Thymus (tissue), 11 donors: ENCODE results near the gene KMT5B. TPM values are rescaled to one million over a fixed set of nuclear protein-coding genes. Genes with fewer than 3 reads are reported as not detected.
A peak's percentile ranks its signal among the peaks of the same experiment; 100 is the strongest.

Experiments used
- DNase-seq, 9 donors: peaks; one replicate each; pipeline ENCODE4 v3.0.0-alpha.2; 2013; ENCODE audit warnings: low spot score in 9 of 9, low read depth in 6 of 9, missing footprints in 1 of 9
- H3K27ac ChIP-seq, 2 donors: one replicate each; pipeline ENCODE4 v1.5.1; 2013; ENCODE audit warnings: control low read depth in 1 of 2, low read depth in 1 of 2, low read length in 1 of 2, mild to moderate bottlenecking in 1 of 2, moderate library complexity in 1 of 2
- H3K27me3 ChIP-seq, 2 donors: one replicate each; pipeline ENCODE4 v1.5.1; 2013; ENCODE audit warnings: low read length in 1 of 2; ENCODE audit not compliant: control insufficient read depth in 2 of 2, insufficient read depth in 1 of 2
- H3K36me3 ChIP-seq, 2 donors: one replicate each; pipeline ENCODE4 v1.5.1; 2013; ENCODE audit warnings: low read length in 1 of 2, mild to moderate bottlenecking in 1 of 2, moderate library complexity in 1 of 2; ENCODE audit not compliant: control insufficient read depth in 2 of 2, insufficient read depth in 2 of 2
- H3K4me1 ChIP-seq, 2 donors: one replicate each; pipeline ENCODE4 v1.5.1; 2013; ENCODE audit warnings: low read length in 2 of 2; ENCODE audit not compliant: control insufficient read depth in 2 of 2, insufficient read depth in 2 of 2
- H3K4me3 ChIP-seq, 2 donors: one replicate each; pipeline ENCODE4 v1.5.1; 2013; ENCODE audit warnings: low read length in 2 of 2, control low read depth in 1 of 2, mild to moderate bottlenecking in 1 of 2
- H3K9me3 ChIP-seq, 2 donors: one replicate each; pipeline ENCODE4 v1.5.1; 2013; ENCODE audit warnings: low read length in 1 of 2, mild to moderate bottlenecking in 1 of 2; ENCODE audit not compliant: control insufficient read depth in 2 of 2, insufficient read depth in 1 of 2
- WGBS: extraction: QIAGEN DNeasy Blood & Tissue Kit; methylation state at CpG from one replicate; pipeline ENCODE4 v1.1.7; 2013; 5-methylcytosine and 5-hydroxymethylcytosine counted together
- polyA plus RNA-seq: library from polyadenylated mRNA; stranded (reverse); fragments of 200-250 nt; gene quantifications from one replicate; pipeline ENCODE4 v1.2.3, GENCODE V29; 2013
- total RNA-seq: library from RNA; stranded (reverse); fragments of 120-200 nt; gene quantifications from one replicate; pipeline ENCODE4 v1.2.4, GENCODE V29; 2013
- donor health status: healthy.

The KMT5B gene
- total and polyA plus RNA-seq, 2 donors, result 32.7 to 33.1 TPM

DNA sequence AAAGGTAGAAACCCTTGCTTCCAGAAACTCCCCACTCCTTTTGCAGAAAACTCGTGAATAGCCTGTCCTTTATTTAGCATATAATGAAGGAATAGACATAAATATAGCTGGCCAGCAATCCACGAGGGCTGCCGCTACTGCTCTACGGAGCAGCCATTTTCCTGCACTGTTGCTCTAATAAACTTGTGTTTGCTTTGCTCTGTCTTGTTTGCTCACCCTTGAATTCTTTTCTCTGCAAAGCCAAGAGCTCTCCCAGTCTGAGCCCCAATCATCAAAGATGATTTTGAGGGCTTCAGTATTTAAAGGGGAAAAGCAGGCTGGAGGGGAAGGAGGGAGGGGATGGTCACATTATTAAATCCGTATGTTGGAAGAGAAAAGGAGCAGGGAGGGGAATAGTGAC is 75.3 kb downstream of the KMT5B start:
- Histone ChIP-seq H3K9me3 (peaks cover 0 to 17% of the 10 kb centered on the region in 2 donors), H3K27ac (no peak overlapping the region), H3K36me3 (no peaks in the 10 kb centered on the region), H3K4me1 (peaks cover 21 to 22% of the 10 kb centered on the region in 2 donors), H3K4me3 (no peak overlapping the region), H3K27me3 (no peaks in the 10 kb centered on the region)
- 93% methylated on average over 5 of the region's 5 CpGs for WGBS
- no peak for DNase-seq

DNA sequence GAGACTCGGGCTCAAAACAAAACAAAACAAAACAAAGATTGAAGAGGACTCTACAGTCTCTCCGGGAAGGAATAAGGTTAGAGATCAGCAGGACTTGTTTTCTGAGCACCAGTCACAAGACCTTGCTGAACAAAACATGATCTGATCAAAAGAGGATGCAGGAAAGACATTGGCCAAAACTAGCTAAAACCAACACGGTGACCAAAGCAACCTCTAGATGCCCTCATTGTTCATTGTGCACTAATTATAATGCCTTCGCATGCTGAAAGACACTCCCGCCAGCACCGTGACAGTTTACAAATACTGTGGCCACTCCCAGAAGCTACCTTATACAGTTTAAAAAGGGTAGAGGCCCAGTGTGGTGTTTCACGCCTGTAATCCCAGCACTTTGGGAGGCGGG is 76.2 kb downstream of the KMT5B start:
- peaks cover 12 to 13% of the 10 kb centered on the region in 2 donors for H3K4me1 ChIP-seq
- no peaks in the 10 kb centered on the region for H3K27me3 ChIP-seq
- H3K4me3 ChIP-seq, result no peak overlapping the region
- no peak for DNase-seq
- H3K9me3 ChIP-seq, result peaks cover 0 to 25% of the 10 kb centered on the region in 2 donors
- no peak overlapping the region for H3K27ac ChIP-seq
- 95% methylated on average over 8 of the region's 8 CpGs for WGBS
- H3K36me3 ChIP-seq, result no peaks in the 10 kb centered on the region

DNA sequence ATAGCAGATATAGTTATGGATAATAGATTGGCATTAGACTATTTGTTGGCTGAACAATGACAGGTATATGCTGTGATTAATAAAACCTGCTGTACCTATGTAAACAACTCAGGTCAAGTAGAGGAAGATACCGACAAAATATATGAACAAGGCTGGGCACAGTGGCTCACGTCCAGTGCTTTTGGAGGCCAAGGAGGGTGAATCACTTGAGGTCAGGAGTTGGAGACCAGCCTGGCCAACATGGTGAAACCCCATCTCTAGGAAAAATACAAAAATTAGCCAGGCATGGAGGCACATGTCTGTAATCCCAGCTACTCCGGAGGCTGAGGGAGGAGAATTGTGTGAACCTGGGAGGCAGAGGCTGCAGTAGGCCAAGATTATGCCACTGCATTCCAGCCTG is 77.9 kb downstream of the KMT5B start:
- no peaks in the 10 kb centered on the region for H3K27me3 ChIP-seq
- no peak overlapping the region for H3K4me3 ChIP-seq
- no peak overlapping the region for H3K27ac ChIP-seq
- H3K36me3 ChIP-seq, result no peaks in the 10 kb centered on the region
- H3K4me1 ChIP-seq, result no peaks in the 10 kb centered on the region
- WGBS, result 65% methylated on average over 3 of the region's 3 CpGs
- no peak for DNase-seq
- H3K9me3 ChIP-seq, result peaks cover 0 to 27% of the 10 kb centered on the region in 2 donors

DNA sequence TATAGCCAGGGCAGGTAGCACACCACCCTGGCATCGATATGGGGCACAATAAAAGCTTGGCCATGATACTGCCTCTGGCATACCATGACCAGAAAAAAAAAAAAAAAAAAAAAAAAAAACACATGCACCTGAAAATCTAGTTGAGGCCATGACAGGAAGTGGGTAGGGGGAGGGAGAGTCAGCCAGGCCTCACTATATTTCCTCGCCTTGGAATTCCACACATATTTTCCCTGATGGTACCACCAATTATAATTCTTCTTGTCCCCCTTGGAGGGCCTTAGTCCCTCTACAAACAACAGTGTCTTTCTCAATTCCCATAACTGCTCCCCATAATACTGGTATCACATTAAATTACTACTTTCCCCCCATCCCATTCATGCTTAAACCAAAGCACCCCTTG is 79.3 kb downstream of the KMT5B start:
- no peak for DNase-seq
- H3K4me1 ChIP-seq, result peaks cover 0 to 1% of the 10 kb centered on the region in 2 donors
- H3K27ac ChIP-seq, result no peak overlapping the region
- peaks cover 0 to 27% of the 10 kb centered on the region in 2 donors for H3K9me3 ChIP-seq
- no peak overlapping the region for H3K4me3 ChIP-seq
- WGBS, result 84% methylated on average over 2 of the region's 2 CpGs
- peaks cover 1 to 3% of the 10 kb centered on the region in 2 donors for H3K27me3 ChIP-seq
- no peaks in the 10 kb centered on the region for H3K36me3 ChIP-seq

DNA sequence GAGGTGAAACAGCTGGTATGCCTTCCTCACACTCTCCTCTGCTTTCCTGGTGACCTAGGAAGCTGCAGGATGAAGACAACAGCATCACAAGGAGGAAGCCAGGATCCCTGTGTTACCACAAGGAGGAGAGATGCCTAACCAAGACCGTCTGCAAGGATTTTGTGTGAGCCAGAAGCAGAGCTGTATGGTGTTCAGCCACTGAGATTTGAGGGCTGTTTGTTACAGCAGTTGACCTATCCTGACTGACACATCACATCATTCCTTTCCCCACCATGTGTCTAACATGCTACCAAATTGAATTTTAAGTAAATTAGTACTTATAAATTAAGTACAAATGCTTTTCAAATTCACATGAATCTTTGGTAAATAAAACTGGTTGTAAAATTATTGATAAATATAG is 83.0 kb downstream of the KMT5B start:
- no peak for DNase-seq
- Histone ChIP-seq H3K27ac (no peak overlapping the region), H3K27me3 (peaks cover 12 to 16% of the 10 kb centered on the region in 2 donors), H3K9me3 (peaks cover 0 to 27% of the 10 kb centered on the region in 2 donors), H3K4me3 (no peak overlapping the region), H3K36me3 (no peaks in the 10 kb centered on the region), H3K4me1 (peaks cover 0 to 10% of the 10 kb centered on the region in 2 donors)
- WGBS, result 97% methylated on average over 1 of the region's 1 CpG

DNA sequence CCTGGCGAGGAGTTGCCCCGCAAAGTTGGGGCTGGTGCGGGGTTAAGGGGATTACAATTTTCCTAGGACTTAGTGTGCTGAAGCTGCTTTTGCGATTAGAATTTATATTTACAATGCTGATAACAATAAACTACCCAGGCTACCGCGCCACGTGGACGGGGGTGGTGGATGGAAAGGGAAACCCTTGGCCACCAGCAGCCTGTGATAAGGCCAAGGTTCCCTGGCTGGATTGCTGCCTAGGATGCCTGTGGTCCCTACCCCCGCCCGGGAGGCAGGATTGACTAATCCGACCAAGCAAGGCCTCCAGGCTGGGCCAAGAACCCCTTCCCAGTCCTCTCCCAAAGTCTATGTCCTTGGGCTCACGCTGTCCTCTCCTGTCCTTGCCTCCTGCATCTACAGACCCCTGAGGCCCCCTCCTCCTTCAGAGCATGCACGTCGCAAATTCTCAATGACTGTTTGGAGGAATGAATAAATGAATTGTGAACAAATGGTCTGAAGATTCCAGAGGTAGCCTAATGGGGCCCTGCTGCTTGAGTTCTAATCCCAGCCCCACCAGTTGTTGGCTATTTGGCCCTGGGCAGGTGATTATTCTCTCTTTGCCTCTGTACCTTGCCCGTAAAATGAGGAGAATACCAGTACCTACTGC is 84.3 kb downstream of the KMT5B start:
- WGBS, result 40% methylated on average over 15 of the region's 15 CpGs
- DNase-seq, result no peak

DNA sequence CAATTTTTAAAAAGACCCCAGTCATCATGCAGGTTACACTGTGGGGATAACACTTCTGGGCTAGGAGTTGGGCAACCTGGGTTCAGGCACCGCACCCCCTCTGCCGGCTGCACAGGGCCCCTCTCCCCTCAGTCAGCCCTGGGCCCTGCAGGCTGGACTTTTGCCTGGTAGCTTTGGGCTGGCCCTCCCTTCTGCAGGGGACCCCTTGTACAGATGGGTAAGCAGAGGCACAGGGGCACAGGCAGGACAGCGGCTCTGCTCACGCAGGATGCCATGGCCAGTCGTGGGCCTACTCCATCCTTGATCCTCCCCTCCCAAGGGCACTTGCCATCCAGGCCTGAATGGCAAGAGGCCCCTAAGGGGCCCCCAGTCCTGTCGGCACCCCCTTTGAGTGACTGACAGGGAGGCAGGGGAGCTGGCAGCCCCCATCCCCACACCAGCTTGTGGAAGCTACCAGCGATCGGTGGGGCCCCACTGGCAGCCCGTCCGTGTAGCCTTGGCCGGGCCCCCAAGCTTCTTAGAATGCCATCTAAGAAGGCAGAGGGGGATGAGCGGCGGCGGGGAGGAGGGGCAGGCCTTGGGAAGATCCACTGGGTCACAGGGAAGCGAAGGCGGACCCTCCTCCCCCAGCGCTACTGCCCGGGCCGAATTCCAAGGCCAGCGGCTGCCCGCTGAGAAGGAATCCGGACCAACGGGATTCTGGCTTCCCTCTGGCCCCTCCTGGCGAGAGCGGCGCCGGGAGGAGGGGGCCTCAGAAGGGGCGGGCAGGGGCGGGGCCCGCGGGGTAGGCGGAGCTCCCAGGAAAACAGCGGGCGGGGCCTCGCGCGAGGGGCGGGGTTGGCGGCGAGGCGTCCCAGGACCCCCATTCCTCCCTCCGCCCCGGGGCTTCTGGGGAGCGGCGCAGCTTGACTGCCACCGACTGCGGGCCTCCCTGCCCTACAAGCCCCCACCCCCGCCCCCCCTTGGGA is 85.1 kb downstream of the KMT5B start:
- Histone ChIP-seq H3K9me3 (peaks cover 0 to 12% of the 10 kb centered on the region in 2 donors), H3K4me3 (peak overlapping the region; percentile 10 to 21), H3K27me3 (peaks cover 12 to 16% of the 10 kb centered on the region in 2 donors), H3K36me3 (no peaks in the 10 kb centered on the region), H3K27ac (no peak overlapping the region), H3K4me1 (peaks cover 0 to 10% of the 10 kb centered on the region in 2 donors)
- 19% methylated on average over 48 of the region's 48 CpGs for WGBS
- DNase-seq, result peak in 3 of 9 donors; percentile 35 to 60 (median 41)

More for the DNA sequence above, 84.3 kb downstream of the KMT5B start:
- H3K4me1 ChIP-seq, result peaks cover 0 to 10% of the 10 kb centered on the region in 2 donors
- no peaks in the 10 kb centered on the region for H3K36me3 ChIP-seq
- no peak overlapping the region for H3K27ac ChIP-seq
- H3K27me3 ChIP-seq, result peaks cover 12 to 16% of the 10 kb centered on the region in 2 donors
- H3K4me3 ChIP-seq, result peak overlapping the region; percentile 10 to 21
- H3K9me3 ChIP-seq, result peaks cover 0 to 20% of the 10 kb centered on the region in 2 donors

DNA sequence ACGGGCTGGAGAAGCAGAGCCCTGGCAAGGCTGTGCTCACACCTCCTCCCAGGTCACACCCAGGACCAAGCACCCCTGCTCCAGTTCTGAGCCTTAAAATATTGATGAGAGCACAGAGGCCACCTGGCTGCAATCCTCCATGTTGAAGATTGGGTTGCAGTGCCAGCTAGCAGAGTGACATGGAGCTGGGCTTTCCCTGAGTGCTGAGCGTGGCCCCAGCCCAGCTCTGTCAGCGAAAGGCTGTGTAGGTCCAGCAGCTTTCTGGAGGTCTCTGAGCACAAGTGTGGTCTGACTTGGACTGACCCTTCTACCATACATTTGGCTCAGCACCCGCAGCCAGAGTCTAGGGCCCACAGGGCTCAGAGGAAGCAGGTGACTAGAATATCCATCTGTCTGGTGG is 87.9 kb downstream of the KMT5B start:
- WGBS, result 96% methylated on average over 4 of the region's 4 CpGs
- H3K36me3 ChIP-seq, result no peaks in the 10 kb centered on the region
- peaks cover 12 to 19% of the 10 kb centered on the region in 2 donors for H3K27me3 ChIP-seq
- H3K4me3 ChIP-seq, result no peak overlapping the region
- H3K27ac ChIP-seq, result no peak overlapping the region
- DNase-seq, result no peak
- peaks cover 5 to 23% of the 10 kb centered on the region in 2 donors for H3K4me1 ChIP-seq
- no peaks in the 10 kb centered on the region for H3K9me3 ChIP-seq
